IMR-90 (cell line): Measurements from ENCODE around the gene ZNF182. TPM values are rescaled to one million over a fixed set of nuclear protein-coding genes. Genes with fewer than 3 reads are reported as not detected.

Experiments used
- ATAC-seq: fragments of 200-7000 bp; cut with Tn5 transposase; 2 replicates; pipeline ENCODE4 v1.9.1; 2020; ENCODE audit warnings: low read depth, mild to moderate bottlenecking, moderate library complexity
- BruUV-seq: library from RNA; stranded (reverse); fragments of 400-500 nt; replicated peaks from 2 replicates; lab custom pipeline; 2021; lab: Mats Ljungman, UMichigan
- CTCF ChIA-PET: fragments of 300-600 bp; formaldehyde crosslinking; extraction: SDS; loops from one replicate; lab custom pipeline; 2021; ENCODE audit warnings: antibody characterized with exemption; lab: Yijun Ruan, JAX
- POLR2A ChIA-PET: fragments of 300-600 bp; sonication (Branson Sonifier 250); formaldehyde crosslinking; loops from one replicate; lab custom pipeline; 2022; ENCODE audit warnings: antibody characterized with exemption; ENCODE audit not compliant: unreplicated experiment; lab: Charles Lee
- DNase-seq: peaks from one replicate; pipeline ENCODE4 v3.0.0; 2013
- H2AFZ ChIP-seq: replicated peaks from 2 replicates; pipeline ENCODE3; 2013; ENCODE audit warnings: low read length, mild to moderate bottlenecking; ENCODE audit not compliant: poor library complexity
- H2AK5ac ChIP-seq: 2 replicates; pipeline ENCODE4 v1.6.1; 2013; ENCODE audit warnings: low read depth, low read length, inconsistent platforms
- H2AK9ac ChIP-seq: replicated peaks from 2 replicates; pipeline ENCODE3; 2013; ENCODE audit warnings: mild to moderate bottlenecking, low read depth, low read length, moderate library complexity; ENCODE audit not compliant: poor library complexity
- H2BK120ac ChIP-seq: 2 replicates; pipeline ENCODE4 v1.6.1; 2013; ENCODE audit warnings: low read depth, low read length, inconsistent platforms
- H2BK15ac ChIP-seq: 3 replicates; pipeline ENCODE4 v1.6.1; 2013; ENCODE audit warnings: low read depth, low read length, inconsistent platforms
- H2BK20ac ChIP-seq: 2 replicates; pipeline ENCODE4 v1.6.1; 2013; ENCODE audit warnings: low read depth, mild to moderate bottlenecking, inconsistent platforms, low read length, moderate library complexity
- H2BK5ac ChIP-seq: 2 replicates; pipeline ENCODE4 v1.6.1; 2013; ENCODE audit warnings: mild to moderate bottlenecking, low read depth, low read length, inconsistent platforms; ENCODE audit not compliant: poor library complexity, severe bottlenecking
- H3K14ac ChIP-seq: replicated peaks from 2 replicates; pipeline ENCODE4 v1.6.1; 2013; ENCODE audit warnings: low read depth, low read length, inconsistent platforms
- H3K18ac ChIP-seq: 2 replicates; pipeline ENCODE4 v1.6.1; 2013; ENCODE audit warnings: low read depth, low read length, control low read depth
- H3K23ac ChIP-seq: 2 replicates; pipeline ENCODE4 v1.6.1; 2013; ENCODE audit warnings: low read depth, low read length, inconsistent platforms
- H3K27ac ChIP-seq: 2 replicates; pipeline ENCODE4 v1.5.1; 2013; ENCODE audit warnings: mild to moderate bottlenecking, control low read depth, low read length; ENCODE audit not compliant: insufficient read depth
- H3K27me3 ChIP-seq: 2 replicates; pipeline ENCODE4 v1.6.1; 2013; ENCODE audit warnings: low read length; ENCODE audit not compliant: control insufficient read depth, insufficient read depth
- H3K36me3 ChIP-seq: 2 replicates; pipeline ENCODE4 v1.6.1; 2013; ENCODE audit warnings: low read length, mixed read lengths; ENCODE audit not compliant: control insufficient read depth, insufficient read depth
- H3K4ac ChIP-seq: 2 replicates; pipeline ENCODE4 v1.6.1; 2013; ENCODE audit warnings: low read depth, low read length, inconsistent platforms
- H3K4me1 ChIP-seq: 2 replicates; pipeline ENCODE4 v1.6.1; 2013; ENCODE audit warnings: low read length, mixed read lengths; ENCODE audit not compliant: control insufficient read depth, insufficient read depth
- H3K4me2 ChIP-seq: 2 replicates; pipeline ENCODE4 v1.6.1; 2013; ENCODE audit warnings: low read depth, mild to moderate bottlenecking, control low read depth, low read length, moderate library complexity
- H3K4me3 ChIP-seq: 2 replicates; pipeline ENCODE4 v1.5.1; 2013; ENCODE audit warnings: low read depth, mild to moderate bottlenecking, control low read depth, low read length, moderate library complexity; ENCODE audit not compliant: insufficient read depth
- H3K56ac ChIP-seq: 2 replicates; pipeline ENCODE4 v1.6.1; 2013; ENCODE audit warnings: low read length, inconsistent platforms; ENCODE audit not compliant: insufficient read depth; ENCODE audit errors: extremely low read depth
- H3K79me1 ChIP-seq, 2 experiments: 2 replicates each; pipeline ENCODE4 v1.6.1; 2013; ENCODE audit warnings: low read length in 2 of 2, inconsistent platforms in 1 of 2, low read depth in 1 of 2
- H3K9ac ChIP-seq: 2 replicates; pipeline ENCODE4 v1.6.1; 2013; ENCODE audit warnings: low read depth, low read length, control low read depth
- H3K9me1 ChIP-seq: 2 replicates; pipeline ENCODE4 v1.6.1; 2013; ENCODE audit warnings: low read length, inconsistent platforms; ENCODE audit not compliant: insufficient read depth
- H3K9me3 ChIP-seq: 2 replicates; pipeline ENCODE4 v1.6.1; 2013; ENCODE audit warnings: low read length; ENCODE audit not compliant: control insufficient read depth, insufficient read depth
- H4K20me1 ChIP-seq: 2 replicates; pipeline ENCODE4 v1.6.1; 2013; ENCODE audit warnings: low read length, inconsistent platforms; ENCODE audit not compliant: insufficient read depth
- H4K5ac ChIP-seq: 2 replicates; pipeline ENCODE4 v1.6.1; 2013; ENCODE audit warnings: mild to moderate bottlenecking, low read depth, low read length, control low read depth
- H4K8ac ChIP-seq, 2 experiments: 2 replicates each; pipeline ENCODE4 v1.6.1; 2013; ENCODE audit warnings: low read depth in 2 of 2, low read length in 2 of 2, control low read depth in 1 of 2, inconsistent platforms in 1 of 2
- H4K91ac ChIP-seq: 2 replicates; pipeline ENCODE4 v1.6.1; 2013; ENCODE audit warnings: low read depth, low read length, inconsistent platforms; ENCODE audit not compliant: insufficient read depth
- BHLHE40 ChIP-seq: fragments of 150-350 bp; IDR thresholded peaks from 2 replicates; pipeline ENCODE4 v1.6.1; 2016; ENCODE audit warnings: mild to moderate bottlenecking, low read depth, low read length
- CEBPB ChIP-seq: IDR thresholded peaks from 2 replicates; pipeline ENCODE4 v1.6.1; 2012; ENCODE audit warnings: low read depth, low read length, improper control_type of control experiment
- CHD1 ChIP-seq: IDR thresholded peaks from 2 replicates; pipeline ENCODE4 v1.6.1; 2012; ENCODE audit warnings: low read depth, low read length, improper control_type of control experiment
- CTCF ChIP-seq: conservative IDR thresholded peaks from 2 replicates; pipeline ENCODE4 v1.5.1; 2012; ENCODE audit warnings: mild to moderate bottlenecking, low read depth, low read length, improper control_type of control experiment
- ELK1 ChIP-seq: fragments of 150-350 bp; IDR thresholded peaks from 2 replicates; pipeline ENCODE4 v1.6.1; 2016; ENCODE audit warnings: low read depth, mild to moderate bottlenecking, low read length, moderate library complexity, borderline replicate concordance
- FOS ChIP-seq: fragments of 150-350 bp; IDR thresholded peaks from 2 replicates; pipeline ENCODE4 v1.6.1; 2016; ENCODE audit warnings: low read depth, low read length
- MAFK ChIP-seq: IDR thresholded peaks from 2 replicates; pipeline ENCODE4 v1.6.1; 2012; ENCODE audit warnings: low read depth, low read length, improper control_type of control experiment
- MAZ ChIP-seq: IDR thresholded peaks from 2 replicates; pipeline ENCODE4 v1.6.1; 2012; ENCODE audit warnings: low read depth, mild to moderate bottlenecking, low read length, improper control_type of control experiment, moderate library complexity, borderline replicate concordance
- MXI1 ChIP-seq: IDR thresholded peaks from 2 replicates; pipeline ENCODE4 v1.6.1; 2012; ENCODE audit warnings: low read depth, mild to moderate bottlenecking, low read length, moderate library complexity, borderline replicate concordance
- NFE2L2 ChIP-seq: fragments of 150-350 bp; IDR thresholded peaks from 2 replicates; pipeline ENCODE4 v1.6.1; 2016; ENCODE audit warnings: low read depth, mild to moderate bottlenecking, low read length
- RAD21 ChIP-seq: IDR thresholded peaks from 2 replicates; pipeline ENCODE4 v1.6.1; 2012; ENCODE audit warnings: low read length, improper control_type of control experiment
- RCOR1 ChIP-seq: IDR thresholded peaks from 2 replicates; pipeline ENCODE4 v1.6.1; 2012; ENCODE audit warnings: mild to moderate bottlenecking, low read length, improper control_type of control experiment; ENCODE audit not compliant: insufficient replicate concordance
- RFX5 ChIP-seq: IDR thresholded peaks from 2 replicates; pipeline ENCODE4 v1.8.0; 2012; ENCODE audit warnings: low read depth, mild to moderate bottlenecking, low read length, moderate library complexity
- SMC3 ChIP-seq: fragments of 150-350 bp; IDR thresholded peaks from 2 replicates; pipeline ENCODE4 v1.6.1; 2016; ENCODE audit warnings: low read depth, mild to moderate bottlenecking, antibody characterized with exemption, low read length, moderate library complexity
- USF2 ChIP-seq: fragments of 150-350 bp; IDR thresholded peaks from 2 replicates; pipeline ENCODE4 v1.6.1; 2017; ENCODE audit warnings: mild to moderate bottlenecking, antibody characterized with exemption, low read length, low read depth
- WGBS, 2 experiments: methylation state at CpG; one replicate each; pipeline versions ENCODE4 v1.1.5 to v1.1.7; 2013; ENCODE audit warnings: missing lambda C conversion rate in 2 of 2; ENCODE audit not compliant: insufficient read length in 1 of 2; ENCODE audit errors: extremely low coverage in 2 of 2; 5-methylcytosine and 5-hydroxymethylcytosine counted together
- dilution Hi-C: fragments of 300-500 bp; cut with HindIII; formaldehyde crosslinking; loops from one replicate; pipeline ENCODE4 v1.14.3; 2018; ENCODE audit warnings: low sequenced_read_pairs; ENCODE audit not compliant: unreplicated experiment
- in situ Hi-C: fragments of 300-500 bp; cut with MboI; formaldehyde crosslinking; loops from 3 replicates; pipeline ENCODE4 v1.14.3; 2019; ENCODE audit warnings: low sequenced_read_pairs, inconsistent platforms, mixed read lengths
- intact Hi-C: fragments of 100-400 bp; cut with micrococcal nuclease; formaldehyde crosslinking; loops from 2 replicates; pipeline ENCODE4 v1.10.0; 2022
- polyA plus RNA-seq, 3 experiments: library from polyadenylated mRNA; depleted of rRNA; stranded (reverse); fragments of >200 nt; gene quantifications; 2 replicates each; pipeline ENCODE4 v1.2.3, GENCODE V29; 2012; ENCODE audit warnings: low replicate concordance in 1 of 3
- total RNA-seq: library from RNA; depleted of rRNA; stranded (reverse); fragments of >200 nt; gene quantifications from 2 replicates; pipeline ENCODE4 v1.2.3, GENCODE V29; 2012

ZNF182 gene
- total and polyA plus RNA-seq, 2 of the 4 experiments (the other 2 are of a cell fraction): 1.7 to 3.0 TPM

- no peak overlapping the region for H3K18ac ChIP-seq
Observed at GRCh38 chrX:47992095-47992380, 11.8 kb downstream of the ZNF182 start.

More at GRCh38 chrX:47992095-47992380, 11.8 kb downstream of the ZNF182 start:
- Histone ChIP-seq H3K36me3 (peaks cover 5% of the 10 kb centered on the region; the same call in 1 of the 2 replicates), H3K4me3 (no peak overlapping the region), H4K5ac (no peak overlapping the region), H2AK5ac (no peak overlapping the region), H4K91ac (no peak overlapping the region), H3K23ac (no peak overlapping the region), H2AFZ (no peak overlapping the region), H2BK120ac (no peak overlapping the region), H2BK5ac (peak overlapping the region; percentile 40), H3K4ac (no peak overlapping the region), H3K27ac (no peak overlapping the region), H2AK9ac (no peak overlapping the region), H4K20me1 (no peaks in the 10 kb centered on the region), H3K79me1 (peaks cover 4 to 5% of the 10 kb centered on the region in 2 experiments; a peak in 1 of 4 replicates), H2BK20ac (no peak overlapping the region), H3K56ac (no peak overlapping the region), H3K9me1 (no peaks in the 10 kb centered on the region), H4K8ac (no peak overlapping the region), H3K14ac (no peak overlapping the region), H3K4me2 (no peak overlapping the region), H3K27me3 (no peaks in the 10 kb centered on the region), H3K9me3 (peaks cover 10% of the 10 kb centered on the region), H3K9ac (no peak overlapping the region), H2BK15ac (no peak overlapping the region), H3K4me1 (no peaks in the 10 kb centered on the region; the same call in 1 of the 2 replicates)
- ChIA-PET CTCF (no interaction called here), POLR2A (no interaction called here)
- ATAC-seq: no peak
- intact Hi-C loops (no loop called here), dilution Hi-C loops (no loop called here), in situ Hi-C loops (no loop called here)
- DNase-seq: no peak
- WGBS, 2 experiments: 83% methylated on average over 1 of the region's 1 CpG; no CpG with 5 or more reads in 1 of the 2 experiments
- TF ChIP-seq SMC3 (no peak), RCOR1 (no peak), MXI1 (no peak), MAFK (no peak), USF2 (no peak), RAD21 (no peak), BHLHE40 (no peak), NFE2L2 (no peak), FOS (no peak), ELK1 (no peak), CEBPB (no peak), CTCF (no peak), RFX5 (no peak), CHD1 (no peak), MAZ (no peak)
- no TSS peak for BruUV-seq
